22Rv1 (cell line): ENCODE results near the gene RANBP17.

Experiments used
- H3K27ac ChIP-seq: fragments of 450-650 bp; 2 replicates; pipeline ENCODE4 v1.5.1; 2017
- CTCF ChIP-seq: fragments of 450-650 bp; IDR thresholded peaks from 2 replicates; pipeline ENCODE4 v1.5.1; 2017; ENCODE audit warnings: mild to moderate bottlenecking
- ZFX ChIP-seq: fragments of 450-650 bp; IDR thresholded peaks from 2 replicates; pipeline ENCODE4 v1.6.1; 2017; ENCODE audit warnings: antibody characterized with exemption, borderline replicate concordance

RANBP17 gene

GRCh38 chr5:171080186-171080938, 218.5 kb downstream of the RANBP17 start:
- TF ChIP-seq CTCF (no peak), ZFX (no peak)
- no peak overlapping the region for H3K27ac ChIP-seq

- no peak for TF ChIP-seq ZFX
- no peak overlapping the region for H3K27ac ChIP-seq
Observed at GRCh38 chr5:171081319-171081718, 219.5 kb downstream of the RANBP17 start.

GRCh38 chr5:171092194-171092593, 230.4 kb downstream of the RANBP17 start:
- TF ChIP-seq CTCF (no peak), ZFX (no peak)
- H3K27ac ChIP-seq, result no peak overlapping the region

GRCh38 chr5:171093598-171093997, 231.8 kb downstream of the RANBP17 start:
- TF ChIP-seq ZFX, result no peak
- no peak for TF ChIP-seq CTCF
- H3K27ac ChIP-seq, result no peak overlapping the region

- H3K27ac ChIP-seq, result no peak overlapping the region
- TF ChIP-seq CTCF (no peak), ZFX (no peak)
Observed at GRCh38 chr5:171094356-171094755, 232.5 kb downstream of the RANBP17 start.

- TF ChIP-seq CTCF (no peak), ZFX (no peak)
- no peak overlapping the region for H3K27ac ChIP-seq
Observed at GRCh38 chr5:171102877-171103610, 241.2 kb downstream of the RANBP17 start.

GRCh38 chr5:171107669-171108068, 245.9 kb downstream of the RANBP17 start:
- no peak overlapping the region for H3K27ac ChIP-seq
- TF ChIP-seq CTCF, result no peak
- no peak for TF ChIP-seq ZFX
